ENCODE results near the gene YJEFN3. TPM values are rescaled to one million over a fixed set of nuclear protein-coding genes. Genes with fewer than 3 reads are reported as not detected.

YJEFN3 gene
- polyA plus RNA-seq, 1 experiment = 1.2 TPM

GRCh38 chr19:19488875-19489690 is 39.6 kb upstream of the YJEFN3 start:
- no peak for TF ChIP-seq CTCF (IDR thresholded peaks at IDR 0.05; ENCODE audit: low read depth, low read length)
- Histone ChIP-seq H3K27ac (ENCODE audit: low read depth, low read length) (peak overlapping the region; percentile 90), H3K27me3 (ENCODE audit: control insufficient read depth, insufficient read depth, low read length) (no peaks in the 10 kb centered on the region), H3K4me3 (ENCODE audit: low read depth, low read length) (peak overlapping the region; percentile 25), H3K9me3 (ENCODE audit: control insufficient read depth, insufficient read depth, low read length) (no peaks in the 10 kb centered on the region; the same call in 1 of the 2 replicates)
- CTCF ChIA-PET = interaction anchor here (0.8 to 5.5 kb wide), 7 partner anchors 27 to 147 kb away, joined by 3 to 147 read pairs (median 7); partner anchors contain the start of genes GATAD2A, NDUFA13 and TSSK6
- POLR2A ChIA-PET = interaction anchor here (1.4 to 1.5 kb wide), 2 partner anchors 84 to 125 kb away, joined by 3 to 5 read pairs; partner anchors contain the start of gene GATAD2A
- DNase-seq (ENCODE audit: low read depth, low spot score) = peak; percentile 69

- H3K9me3 ChIP-seq (ENCODE audit: control insufficient read depth, insufficient read depth, low read length) = no peaks in the 10 kb centered on the region; the same call in 1 of the 2 replicates
- no peak overlapping the region for H3K4me3 ChIP-seq (ENCODE audit: low read depth, low read length)
- no peak for DNase-seq (ENCODE audit: low read depth, low spot score)
- ChIA-PET CTCF (interaction anchor here (0.8 to 5.5 kb wide), 16 partner anchors 8 to 152 kb away, joined by 3 to 147 read pairs (median 4); partner anchors contain the start of genes GATAD2A, NDUFA13 and TSSK6), POLR2A (interaction anchor here (1.5 kb wide), 1 partner anchor 126 kb away, joined by 3 read pairs; no protein-coding TSS in a partner anchor)
- peak overlapping the region; percentile 90 for H3K27ac ChIP-seq (ENCODE audit: low read depth, low read length)
- no peak for TF ChIP-seq CTCF (IDR thresholded peaks at IDR 0.05; ENCODE audit: low read depth, low read length)
- no peaks in the 10 kb centered on the region for H3K27me3 ChIP-seq (ENCODE audit: control insufficient read depth, insufficient read depth, low read length)
Measured at GRCh38 chr19:19489804-19490204, 38.9 kb upstream of the YJEFN3 start.

- ChIA-PET CTCF (interaction anchor here (0.6 to 5.5 kb wide), 24 partner anchors 9 to 169 kb away, joined by 3 to 147 read pairs (median 4); partner anchors contain the start of genes GATAD2A, NDUFA13 and TSSK6), POLR2A (interaction anchor here (0.9 to 1.1 kb wide), 2 partner anchors 85 to 316 kb away, joined by 3 to 8 read pairs; partner anchors contain the start of gene GATAD2A)
- Histone ChIP-seq H3K27ac (ENCODE audit: low read depth, low read length) (peak overlapping the region; percentile 90), H3K27me3 (ENCODE audit: control insufficient read depth, insufficient read depth, low read length) (no peaks in the 10 kb centered on the region), H3K9me3 (ENCODE audit: control insufficient read depth, insufficient read depth, low read length) (no peaks in the 10 kb centered on the region; the same call in 1 of the 2 replicates), H3K4me3 (ENCODE audit: low read depth, low read length) (no peak overlapping the region)
- DNase-seq (ENCODE audit: low read depth, low spot score) = peak; percentile 68
- peak; percentile 87 for TF ChIP-seq CTCF (IDR thresholded peaks at IDR 0.05; ENCODE audit: low read depth, low read length)
Measured at GRCh38 chr19:19490214-19490968, 38.3 kb upstream of the YJEFN3 start.

- ChIA-PET CTCF (interaction anchor here (0.8 to 5.5 kb wide), 15 partner anchors 10 to 170 kb away, joined by 3 to 147 read pairs (median 5); partner anchors contain the start of gene GATAD2A), POLR2A (interaction anchor here (1.1 kb wide), 1 partner anchor 317 kb away, joined by 3 read pairs; no protein-coding TSS in a partner anchor)
- Histone ChIP-seq H3K9me3 (ENCODE audit: control insufficient read depth, insufficient read depth, low read length) (no peaks in the 10 kb centered on the region; the same call in 1 of the 2 replicates), H3K27ac (ENCODE audit: low read depth, low read length) (no peak overlapping the region), H3K27me3 (ENCODE audit: control insufficient read depth, insufficient read depth, low read length) (no peaks in the 10 kb centered on the region), H3K4me3 (ENCODE audit: low read depth, low read length) (no peak overlapping the region)
- DNase-seq (ENCODE audit: low read depth, low spot score) = no peak
- no peak for TF ChIP-seq CTCF (IDR thresholded peaks at IDR 0.05; ENCODE audit: low read depth, low read length)
Measured at GRCh38 chr19:19491321-19492025, 37.2 kb upstream of the YJEFN3 start.

All from AG04450 (cell line).